ENCODE measurements around the gene LYZL1. TPM values are rescaled to one million over a fixed set of nuclear protein-coding genes. Genes with fewer than 3 reads are reported as not detected.
"Not testable (repeated sequence)": the region's sequence is repeated elsewhere in the genome, so short reads cannot be mapped to it uniquely, and the experiment has no call there.

LYZL1 gene
- polyA plus RNA-seq, 1 of the 3 experiments (the other 2 are of a cell fraction), result not detected

GRCh38 chr10:29292406-29292805, 3.5 kb downstream of the LYZL1 start:
- POLR2A ChIA-PET; H3F3A ChIP-seq (replicated peaks; ENCODE audit: insufficient read depth); H3K27me3 ChIP-seq (ENCODE audit: insufficient read depth); H3K4me3 ChIP-seq (ENCODE audit: low read depth in 2 of 2, low read length in 1 of 2); H3K79me2 ChIP-seq (ENCODE audit: insufficient read depth); H3K9me2 ChIP-seq; H3K4me2 ChIP-seq; H4K20me1 ChIP-seq (ENCODE audit: insufficient read depth); H3K4me1 ChIP-seq (ENCODE audit: control insufficient read depth in 1 of 2, insufficient read depth in 2 of 2, low read depth in 1 of 2, low read length in 1 of 2); H3K9me3 ChIP-seq; DNase-seq; H2AFZ ChIP-seq (ENCODE audit: low read depth); H3K9ac ChIP-seq; H3K27ac ChIP-seq (ENCODE audit: low read depth in 2 of 2, low read length in 1 of 2); H3K36me3 ChIP-seq (replicated peaks in 1 of 2; ENCODE audit: control insufficient read depth in 1 of 2, insufficient read depth in 2 of 2, low read length in 1 of 2): not testable (repeated sequence)
- WGBS (ENCODE audit: low lambda C conversion rate), result 69% methylated on average over 13 of the region's 13 CpGs
- CTCF ChIA-PET, result interaction anchor here (0.6 to 5.1 kb wide), 3 partner anchors 12 to 628 kb away, joined by 3 to 22 read pairs (median 8); no protein-coding TSS in a partner anchor

- Histone ChIP-seq H3K9me2 (no peaks in the 10 kb centered on the region), H3K9ac (no peak overlapping the region), H3K36me3 (replicated peaks in 1 of 2; ENCODE audit: control insufficient read depth in 1 of 2, insufficient read depth in 2 of 2, low read length in 1 of 2) (no peaks in the 10 kb centered on the region), H3K4me1 (ENCODE audit: control insufficient read depth in 1 of 2, insufficient read depth in 2 of 2, low read depth in 1 of 2, low read length in 1 of 2) (no peaks in the 10 kb centered on the region), H3K27ac (ENCODE audit: low read depth in 2 of 2, low read length in 1 of 2) (no peak overlapping the region), H3K27me3 (ENCODE audit: insufficient read depth) (peaks cover 4% of the 10 kb centered on the region; the same call in 1 of the 2 replicates), H4K20me1 (ENCODE audit: insufficient read depth) (no peaks in the 10 kb centered on the region), H3K9me3 (peaks cover 13% of the 10 kb centered on the region; the same call in 1 of the 2 replicates), H3K4me3 (ENCODE audit: low read depth in 2 of 2, low read length in 1 of 2) (no peak overlapping the region), H3K4me2 (no peak overlapping the region), H3F3A (replicated peaks; ENCODE audit: insufficient read depth) (no peaks in the 10 kb centered on the region), H2AFZ (ENCODE audit: low read depth) (no peak overlapping the region), H3K79me2 (ENCODE audit: insufficient read depth) (no peaks in the 10 kb centered on the region)
- CTCF ChIA-PET, result interaction anchor here (1.1 to 5.1 kb wide), 3 partner anchors 9 to 632 kb away, joined by 3 to 22 read pairs (median 5); no protein-coding TSS in a partner anchor
- POLR2A ChIA-PET, result no interaction called here
- no peak for TF ChIP-seq NRF1 (IDR thresholded peaks at IDR 0.05; ENCODE audit: low read depth, low read length)
- WGBS (ENCODE audit: low lambda C conversion rate), result 13% methylated on average over 2 of the region's 2 CpGs
- DNase-seq, result no peak
Measured at GRCh38 chr10:29295813-29296212, 6.9 kb downstream of the LYZL1 start.

GRCh38 chr10:29297678-29298077, 8.8 kb downstream of the LYZL1 start:
- Histone ChIP-seq H3K27ac (ENCODE audit: low read depth in 2 of 2, low read length in 1 of 2) (no peak overlapping the region), H4K20me1 (ENCODE audit: insufficient read depth) (no peaks in the 10 kb centered on the region)
- 3% methylated on average over 1 of the region's 1 CpG for WGBS (ENCODE audit: low lambda C conversion rate)
- no peak for TF ChIP-seq FOXM1 (IDR thresholded peaks at IDR 0.05; ENCODE audit: low read depth)
- no peak for TF ChIP-seq EP300 (IDR thresholded peaks at IDR 0.05; ENCODE audit: borderline replicate concordance in 1 of 2, low read depth in 1 of 2, low read length in 1 of 2)
- TF ChIP-seq TCF12 (IDR thresholded peaks at IDR 0.05), result no peak
- no peak for TF ChIP-seq IRF3 (IDR thresholded peaks at IDR 0.05; ENCODE audit: low read depth, low read length)
- no peak for TF ChIP-seq MAX (IDR thresholded peaks at IDR 0.05; ENCODE audit: low read depth)
- no peak for TF ChIP-seq TAF1 (IDR thresholded peaks at IDR 0.05; ENCODE audit: borderline replicate concordance, low read depth, low read length)
- no peak for TF ChIP-seq CHD2 (IDR thresholded peaks at IDR 0.05; ENCODE audit: low read length, partially characterized antibody)
- no peak for TF ChIP-seq ELF1 (IDR thresholded peaks at IDR 0.05)
- no peak for TF ChIP-seq PBX3 (IDR thresholded peaks at IDR 0.05)
- no peak for TF ChIP-seq ZBTB33 (IDR thresholded peaks at IDR 0.05; ENCODE audit: borderline replicate concordance, low read depth)
- no peak for TF ChIP-seq USF2 (IDR thresholded peaks at IDR 0.05; ENCODE audit: borderline replicate concordance, low read depth, low read length)
- TF ChIP-seq GABPA (IDR thresholded peaks at IDR 0.05; ENCODE audit: low read depth), result no peak

More at GRCh38 chr10:29297678-29298077, 8.8 kb downstream of the LYZL1 start:
- ChIA-PET POLR2A (no interaction called here), CTCF (interaction anchor here (1.2 kb wide), 1 partner anchor 634 kb away, joined by 4 read pairs; no protein-coding TSS in a partner anchor)
- Histone ChIP-seq H2AFZ (ENCODE audit: low read depth) (no peak overlapping the region), H3K4me2 (no peak overlapping the region), H3K9me2 (no peaks in the 10 kb centered on the region), H3K4me1 (ENCODE audit: control insufficient read depth in 1 of 2, insufficient read depth in 2 of 2, low read depth in 1 of 2, low read length in 1 of 2) (no peaks in the 10 kb centered on the region), H3K4me3 (ENCODE audit: low read depth in 2 of 2, low read length in 1 of 2) (no peak overlapping the region), H3K9me3 (peaks cover 19% of the 10 kb centered on the region), H3K9ac (no peak overlapping the region), H3F3A (replicated peaks; ENCODE audit: insufficient read depth) (no peaks in the 10 kb centered on the region), H3K36me3 (replicated peaks in 1 of 2; ENCODE audit: control insufficient read depth in 1 of 2, insufficient read depth in 2 of 2, low read length in 1 of 2) (no peaks in the 10 kb centered on the region), H3K79me2 (ENCODE audit: insufficient read depth) (no peaks in the 10 kb centered on the region), H3K27me3 (ENCODE audit: insufficient read depth) (no peaks in the 10 kb centered on the region)
- DNase-seq, result no peak

All from SK-N-SH (cell line).